Measurements from ENCODE around the gene TAF4B.

TAF4B gene

GRCh38 chr18:26304511-26304910 lies 78.3 kb downstream of the TAF4B start:
- in situ Hi-C loops (cut with MboI; ENCODE audit: low sequenced_read_pairs): no loop called here

GRCh38 chr18:26307161-26307773 lies 81.0 kb downstream of the TAF4B start:
- in situ Hi-C loops (cut with MboI; ENCODE audit: low sequenced_read_pairs): no loop called here

- in situ Hi-C loops (cut with MboI; ENCODE audit: low sequenced_read_pairs): no loop called here
Measured at GRCh38 chr18:26309281-26309680, 83.0 kb downstream of the TAF4B start.

- in situ Hi-C loops (cut with MboI; ENCODE audit: low sequenced_read_pairs): no loop called here
Measured at GRCh38 chr18:26312199-26312598, 86.0 kb downstream of the TAF4B start.

- in situ Hi-C loops (cut with MboI; ENCODE audit: low sequenced_read_pairs): no loop called here
Measured at GRCh38 chr18:26317398-26317797, 91.2 kb downstream of the TAF4B start.

GRCh38 chr18:26320686-26321085 lies 94.4 kb downstream of the TAF4B start:
- in situ Hi-C loops (cut with MboI; ENCODE audit: low sequenced_read_pairs): no loop called here

- in situ Hi-C loops (cut with MboI; ENCODE audit: low sequenced_read_pairs): no loop called here
Measured at GRCh38 chr18:26322890-26323653, 96.8 kb downstream of the TAF4B start.

- in situ Hi-C loops (cut with MboI; ENCODE audit: low sequenced_read_pairs): no loop called here
Measured at GRCh38 chr18:26325771-26326170, 99.5 kb downstream of the TAF4B start.

GRCh38 chr18:26327062-26327461 lies 100.8 kb downstream of the TAF4B start:
- in situ Hi-C loops (cut with MboI; ENCODE audit: low sequenced_read_pairs): no loop called here

GRCh38 chr18:26332991-26333390 lies 106.7 kb downstream of the TAF4B start:
- in situ Hi-C loops (cut with MboI; ENCODE audit: low sequenced_read_pairs): no loop called here

GRCh38 chr18:26335156-26335555 lies 108.9 kb downstream of the TAF4B start:
- in situ Hi-C loops (cut with MboI; ENCODE audit: low sequenced_read_pairs): no loop called here

GRCh38 chr18:26335571-26336487 lies 109.6 kb downstream of the TAF4B start:
- in situ Hi-C loops (cut with MboI; ENCODE audit: low sequenced_read_pairs): no loop called here

- in situ Hi-C loops (cut with MboI; ENCODE audit: low sequenced_read_pairs): no loop called here
Measured at GRCh38 chr18:26336572-26336971, 110.3 kb downstream of the TAF4B start.

- in situ Hi-C loops (cut with MboI; ENCODE audit: low sequenced_read_pairs): no loop called here
Measured at GRCh38 chr18:26342646-26343045, 116.4 kb downstream of the TAF4B start.

- in situ Hi-C loops (cut with MboI; ENCODE audit: low sequenced_read_pairs): no loop called here
Measured at GRCh38 chr18:26350961-26351360, 124.7 kb downstream of the TAF4B start.

GRCh38 chr18:26356045-26356785 lies 130.0 kb downstream of the TAF4B start:
- in situ Hi-C loops (cut with MboI; ENCODE audit: low sequenced_read_pairs): no loop called here

GRCh38 chr18:26357960-26358359 lies 131.7 kb downstream of the TAF4B start:
- in situ Hi-C loops (cut with MboI; ENCODE audit: low sequenced_read_pairs): no loop called here

GRCh38 chr18:26362021-26362420 lies 135.8 kb downstream of the TAF4B start:
- in situ Hi-C loops (cut with MboI; ENCODE audit: low sequenced_read_pairs): no loop called here

- in situ Hi-C loops (cut with MboI; ENCODE audit: low sequenced_read_pairs): no loop called here
Measured at GRCh38 chr18:26367425-26367824, 141.2 kb downstream of the TAF4B start.

- in situ Hi-C loops (cut with MboI; ENCODE audit: low sequenced_read_pairs): no loop called here
Measured at GRCh38 chr18:26370037-26370436, 143.8 kb downstream of the TAF4B start.

- in situ Hi-C loops (cut with MboI; ENCODE audit: low sequenced_read_pairs): no loop called here
Measured at GRCh38 chr18:26376105-26376504, 149.9 kb downstream of the TAF4B start.
